ENCODE measurements around the gene CISH.

The CISH gene

DNA sequence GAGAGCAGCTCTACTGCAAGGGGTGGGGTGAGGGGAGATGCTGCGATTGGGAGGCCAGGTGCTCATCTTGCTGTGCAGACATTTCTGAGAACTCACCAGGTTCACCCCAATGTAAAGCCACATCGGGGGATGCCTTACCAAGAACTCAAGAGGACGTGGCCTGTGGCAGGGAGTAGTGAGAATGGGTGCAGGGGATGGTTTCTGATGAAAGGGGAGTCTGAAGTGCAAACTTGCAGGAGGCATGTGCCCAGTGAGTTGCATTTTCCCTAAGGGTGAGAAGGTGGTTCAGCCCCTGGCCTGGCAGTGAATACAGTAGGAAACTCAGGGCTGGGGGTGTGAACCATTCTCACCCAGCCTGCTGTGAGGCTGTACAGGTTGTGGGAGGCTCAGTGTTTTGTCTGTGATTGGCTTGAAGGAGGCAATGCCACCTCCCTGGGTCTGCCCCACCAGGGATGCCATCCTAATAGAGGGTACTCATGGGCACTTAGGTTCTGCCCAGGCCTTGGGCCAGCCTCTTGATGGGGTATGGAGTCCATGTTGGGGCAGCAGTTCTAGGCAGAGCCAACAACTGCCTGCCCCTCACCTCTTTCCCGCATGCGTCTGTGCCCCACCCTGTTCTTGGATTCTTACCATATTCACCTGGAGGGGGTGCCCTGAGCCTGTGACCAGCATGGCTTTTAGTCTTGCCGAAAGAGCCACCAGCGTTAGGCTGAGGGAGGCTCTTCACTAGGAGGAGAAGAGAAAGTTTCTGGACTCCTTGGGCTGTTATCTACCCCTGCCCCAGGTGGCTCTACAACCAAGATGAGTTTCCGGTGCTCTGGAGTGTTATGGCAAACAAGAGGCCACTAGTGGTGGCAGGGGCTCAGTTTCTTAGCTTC, 37.8 kb downstream of the CISH start:
- DNase-seq (ENCODE audit: low read depth): no peak
- TF ChIP-seq, protein P1, sequence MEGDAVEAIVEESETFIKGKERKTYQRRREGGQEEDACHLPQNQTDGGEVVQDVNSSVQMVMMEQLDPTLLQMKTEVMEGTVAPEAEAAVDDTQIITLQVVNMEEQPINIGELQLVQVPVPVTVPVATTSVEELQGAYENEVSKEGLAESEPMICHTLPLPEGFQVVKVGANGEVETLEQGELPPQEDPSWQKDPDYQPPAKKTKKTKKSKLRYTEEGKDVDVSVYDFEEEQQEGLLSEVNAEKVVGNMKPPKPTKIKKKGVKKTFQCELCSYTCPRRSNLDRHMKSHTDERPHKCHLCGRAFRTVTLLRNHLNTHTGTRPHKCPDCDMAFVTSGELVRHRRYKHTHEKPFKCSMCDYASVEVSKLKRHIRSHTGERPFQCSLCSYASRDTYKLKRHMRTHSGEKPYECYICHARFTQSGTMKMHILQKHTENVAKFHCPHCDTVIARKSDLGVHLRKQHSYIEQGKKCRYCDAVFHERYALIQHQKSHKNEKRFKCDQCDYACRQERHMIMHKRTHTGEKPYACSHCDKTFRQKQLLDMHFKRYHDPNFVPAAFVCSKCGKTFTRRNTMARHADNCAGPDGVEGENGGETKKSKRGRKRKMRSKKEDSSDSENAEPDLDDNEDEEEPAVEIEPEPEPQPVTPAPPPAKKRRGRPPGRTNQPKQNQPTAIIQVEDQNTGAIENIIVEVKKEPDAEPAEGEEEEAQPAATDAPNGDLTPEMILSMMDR (IDR thresholded peaks at IDR 0.05; ENCODE audit: insufficient read depth, low read depth, low read length, missing control alignments): no peak
- H3K4me3 ChIP-seq (ENCODE audit: low read depth, low read length): no peak overlapping the region

DNA sequence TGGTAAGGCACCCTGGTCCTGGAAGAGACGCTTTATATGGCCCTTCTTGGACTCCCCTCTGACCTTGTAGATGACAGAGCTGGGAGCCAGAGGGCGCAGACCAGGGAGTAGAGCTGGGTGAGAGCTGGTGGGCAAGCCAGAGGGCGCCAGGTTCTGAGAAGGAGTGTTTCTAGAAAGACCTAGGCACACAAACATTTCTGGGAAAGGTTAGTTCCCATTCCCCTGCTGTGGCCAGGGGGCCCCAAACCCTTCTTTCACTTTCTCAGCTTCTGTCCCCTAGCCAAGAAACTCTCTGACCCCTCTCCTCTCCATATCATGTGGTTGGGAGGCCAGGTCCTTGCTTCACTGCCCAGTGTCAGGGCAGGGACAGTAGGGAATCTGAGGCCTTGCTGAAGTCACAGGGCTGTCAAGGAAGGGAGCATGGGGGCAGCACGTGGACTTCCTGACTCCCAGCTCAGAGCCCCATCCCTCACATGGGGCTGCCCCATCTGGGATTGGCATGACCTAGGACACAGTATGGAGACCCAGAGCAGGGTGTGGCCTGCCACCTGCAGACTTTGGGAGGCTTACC, 38.7 kb downstream of the CISH start:
- no peak overlapping the region for H3K4me3 ChIP-seq (ENCODE audit: low read depth, low read length)
- TF ChIP-seq, protein P1 (IDR thresholded peaks at IDR 0.05; ENCODE audit: insufficient read depth, low read depth, low read length, missing control alignments): no peak
- DNase-seq (ENCODE audit: low read depth): no peak

DNA sequence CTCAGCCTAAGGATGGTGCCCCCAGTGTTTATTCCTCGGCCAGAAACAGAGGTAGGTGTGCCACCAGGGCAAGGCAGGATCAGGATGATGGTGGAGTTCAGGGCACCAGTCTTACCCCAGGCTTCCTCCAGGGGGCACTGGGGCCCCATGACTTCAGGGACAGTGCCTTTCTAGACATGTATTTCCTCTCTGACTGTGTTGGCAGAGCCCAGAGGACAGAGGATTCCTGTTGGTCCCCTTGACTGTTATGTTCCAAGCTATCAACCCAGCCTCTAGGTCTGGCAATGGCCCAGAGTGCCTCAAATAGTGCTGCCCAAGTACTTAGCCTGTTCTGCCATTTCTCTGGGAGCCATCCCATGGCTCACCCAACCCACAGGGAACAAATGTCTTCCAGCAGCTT, 39.4 kb downstream of the CISH start:
- DNase-seq (ENCODE audit: low read depth): peak; percentile 77
- H3K4me3 ChIP-seq (ENCODE audit: low read depth, low read length): no peak overlapping the region
- TF ChIP-seq, protein P1 (IDR thresholded peaks at IDR 0.05; ENCODE audit: insufficient read depth, low read depth, low read length, missing control alignments): peak; percentile 93

DNA sequence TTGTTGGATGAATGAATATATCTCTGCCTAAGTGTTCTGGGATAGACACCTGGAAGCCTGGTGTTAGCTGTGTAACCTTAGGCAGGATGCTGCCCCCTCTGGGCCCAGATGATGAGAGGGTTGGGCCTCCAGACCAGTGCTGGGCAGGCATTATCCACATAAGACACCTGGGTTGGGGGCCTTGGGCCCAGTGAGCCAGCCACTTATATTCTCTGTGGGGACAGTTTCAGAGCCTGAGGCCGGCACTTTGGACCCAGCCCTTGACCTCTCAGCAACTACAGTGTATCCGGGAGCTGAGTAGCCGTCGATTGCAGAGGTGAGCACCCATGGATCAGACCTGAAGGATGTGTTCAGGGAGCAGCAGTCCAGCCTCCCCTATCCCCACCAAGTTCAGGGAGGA, 40.1 kb downstream of the CISH start:
- no peak overlapping the region for H3K4me3 ChIP-seq (ENCODE audit: low read depth, low read length)
- TF ChIP-seq, protein P1 (IDR thresholded peaks at IDR 0.05; ENCODE audit: insufficient read depth, low read depth, low read length, missing control alignments): no peak
- no peak for DNase-seq (ENCODE audit: low read depth)

DNA sequence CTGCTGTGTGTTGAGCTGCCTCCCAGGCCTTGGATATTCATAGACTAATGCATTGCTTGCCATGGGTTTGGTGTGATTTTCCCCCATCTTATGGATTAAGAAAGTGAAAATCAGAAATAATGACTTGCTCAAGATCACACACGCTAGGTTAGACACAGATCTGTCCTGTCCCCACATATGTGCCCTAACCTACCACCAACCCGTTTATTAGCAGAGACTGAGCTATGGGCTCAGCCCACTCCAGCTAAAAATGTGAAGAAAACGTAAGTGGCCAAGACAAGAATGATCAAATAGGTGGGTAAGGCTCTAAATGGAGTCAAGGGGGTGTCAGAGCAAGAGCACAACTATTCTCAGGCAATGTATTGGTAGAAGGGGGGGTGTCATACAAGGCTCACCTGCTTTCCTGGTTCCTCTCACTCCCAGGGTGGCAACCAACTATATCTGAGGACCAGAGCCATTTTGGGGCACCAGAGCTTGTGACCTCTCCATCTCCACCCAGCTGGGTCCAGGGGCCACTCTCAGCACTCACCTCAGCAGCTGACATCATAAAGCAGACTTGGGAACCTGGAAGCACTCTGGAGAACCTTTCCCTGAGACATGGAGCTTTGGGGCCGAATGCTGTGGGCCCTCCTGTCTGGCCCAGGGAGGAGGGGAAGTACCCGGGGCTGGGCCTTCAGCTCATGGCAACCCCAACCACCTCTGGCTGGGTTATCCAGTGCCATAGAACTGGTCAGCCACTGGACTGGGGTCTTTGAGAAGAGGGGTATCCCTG, 40.9 kb downstream of the CISH start:
- peak overlapping the region; percentile 96 for H3K4me3 ChIP-seq (ENCODE audit: low read depth, low read length)
- no peak for DNase-seq (ENCODE audit: low read depth)
- TF ChIP-seq, protein P1 (IDR thresholded peaks at IDR 0.05; ENCODE audit: insufficient read depth, low read depth, low read length, missing control alignments): no peak

DNA sequence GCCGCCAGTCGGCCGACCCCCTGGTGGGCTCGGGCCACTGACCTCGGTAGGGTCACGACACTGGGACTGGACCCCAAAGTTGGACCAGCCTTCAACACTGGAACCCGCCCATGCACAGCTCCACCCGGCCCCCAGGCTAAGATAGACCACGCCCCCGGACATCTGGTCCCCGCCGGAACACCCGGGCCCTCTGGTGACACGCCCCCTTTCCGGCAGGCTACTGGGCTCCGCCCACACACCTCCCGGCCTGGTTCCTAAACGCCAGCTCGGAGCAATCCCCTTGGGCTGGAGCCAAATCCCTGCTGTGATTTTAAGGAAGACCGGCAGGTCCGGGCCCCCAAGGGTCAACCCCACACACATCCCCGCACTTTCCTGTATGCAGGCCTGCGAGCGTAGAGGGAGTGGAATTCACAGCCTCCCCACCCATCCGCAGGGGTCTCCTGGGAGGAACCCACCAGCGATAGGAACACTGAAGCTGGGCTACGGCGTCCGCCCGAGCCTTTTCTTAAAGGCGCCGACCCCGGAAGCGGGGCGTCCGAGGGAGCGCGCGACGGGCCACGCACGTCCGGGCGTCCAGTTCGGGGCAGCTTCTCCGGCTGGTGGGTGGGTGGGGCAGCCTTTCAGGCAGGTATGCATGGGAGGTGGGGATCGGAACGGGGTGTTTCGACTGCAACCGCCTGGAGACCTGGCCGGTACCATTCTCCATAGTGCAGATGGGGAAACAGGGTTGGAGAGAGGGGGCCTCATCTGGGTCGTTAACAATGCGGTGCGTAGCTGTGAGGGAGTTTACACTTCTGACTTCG, 42.4 kb downstream of the CISH start, which contains the start of gene HEMK1:
Gene HEMK1 (plus strand): TSS at position 576 of the 803 bp plus-strand sequence. CDS start 1,583 bp downstream, outside the sequence.
- TF ChIP-seq, protein P1 (IDR thresholded peaks at IDR 0.05; ENCODE audit: insufficient read depth, low read depth, low read length, missing control alignments): no peak
- peak; percentile 97 for DNase-seq (ENCODE audit: low read depth)
- peak within 1 kb of the TSS; percentile 96 for H3K4me3 ChIP-seq (ENCODE audit: low read depth, low read length)
